ENCODE data around the gene LMOD2.

The LMOD2 gene

GRCh38 chr7:123695944-123696677, 40.4 kb downstream of the LMOD2 start:
- no peak overlapping the region for H3K4me3 ChIP-seq (replicated peaks; ENCODE audit: low read depth, low read length)
- no peak for TF ChIP-seq CTCF (IDR thresholded peaks at IDR 0.05; ENCODE audit: low read depth, low read length, missing control alignments)
- no peak for DNase-seq (ENCODE audit: extremely low read depth, low read depth)

- no peak for TF ChIP-seq CTCF (IDR thresholded peaks at IDR 0.05; ENCODE audit: low read depth, low read length, missing control alignments)
- no peak overlapping the region for H3K4me3 ChIP-seq (replicated peaks; ENCODE audit: low read depth, low read length)
- no peak for DNase-seq (ENCODE audit: extremely low read depth, low read depth)
Measured at GRCh38 chr7:123705211-123705901, 49.7 kb downstream of the LMOD2 start.

GRCh38 chr7:123709525-123709924, 53.9 kb downstream of the LMOD2 start:
- TF ChIP-seq CTCF (IDR thresholded peaks at IDR 0.05; ENCODE audit: low read depth, low read length, missing control alignments), result no peak
- no peak overlapping the region for H3K4me3 ChIP-seq (replicated peaks; ENCODE audit: low read depth, low read length)
- no peak for DNase-seq (ENCODE audit: extremely low read depth, low read depth)

- no peak for TF ChIP-seq CTCF (IDR thresholded peaks at IDR 0.05; ENCODE audit: low read depth, low read length, missing control alignments)
- H3K4me3 ChIP-seq (replicated peaks; ENCODE audit: low read depth, low read length), result no peak overlapping the region
- no peak for DNase-seq (ENCODE audit: extremely low read depth, low read depth)
Measured at GRCh38 chr7:123710683-123711082, 55.0 kb downstream of the LMOD2 start.

GRCh38 chr7:123711832-123712293, 56.2 kb downstream of the LMOD2 start:
- DNase-seq (ENCODE audit: extremely low read depth, low read depth), result no peak
- TF ChIP-seq CTCF (IDR thresholded peaks at IDR 0.05; ENCODE audit: low read depth, low read length, missing control alignments), result no peak
- H3K4me3 ChIP-seq (replicated peaks; ENCODE audit: low read depth, low read length), result no peak overlapping the region

GRCh38 chr7:123712619-123713018, 57.0 kb downstream of the LMOD2 start:
- no peak for DNase-seq (ENCODE audit: extremely low read depth, low read depth)

More at GRCh38 chr7:123712619-123713018, 57.0 kb downstream of the LMOD2 start:
- H3K4me3 ChIP-seq (replicated peaks; ENCODE audit: low read depth, low read length), result no peak overlapping the region
- TF ChIP-seq CTCF (IDR thresholded peaks at IDR 0.05; ENCODE audit: low read depth, low read length, missing control alignments), result no peak

Measured in HFF-Myc (cell line).